ENCODE results near the gene MNX1.

The MNX1 gene

DNA sequence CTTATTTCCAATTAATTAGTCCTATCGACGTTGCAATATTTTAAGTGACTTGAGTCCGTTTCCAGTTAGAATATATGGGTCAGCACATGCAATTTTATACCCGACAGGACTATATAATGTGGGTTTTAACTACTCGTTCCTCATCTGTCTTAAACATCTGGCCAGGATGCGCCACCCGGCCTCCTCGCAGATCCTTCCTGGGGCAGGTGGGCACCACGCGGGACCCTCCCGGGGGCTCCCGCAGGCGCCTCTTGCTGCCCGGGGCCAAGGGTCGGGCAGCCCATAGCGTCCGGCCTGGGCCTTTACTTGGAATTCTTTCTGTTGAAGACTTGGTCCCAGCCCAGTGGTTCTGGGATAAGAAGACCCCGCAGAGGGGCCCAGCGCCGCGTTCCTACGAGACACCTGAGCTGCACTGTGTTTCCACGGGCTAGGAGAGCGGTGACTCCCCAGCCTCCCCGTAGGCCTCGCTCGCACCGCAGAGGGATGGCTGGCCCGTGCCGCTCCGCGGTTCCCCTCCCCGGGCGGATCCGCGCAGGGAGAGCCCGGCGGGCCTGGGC, 10.1 kb upstream of the MNX1 start:
- DNase-seq (ENCODE audit: low read depth in 1 of 2, low spot score in 1 of 2), result no peak
- TF ChIP-seq, protein P1, sequence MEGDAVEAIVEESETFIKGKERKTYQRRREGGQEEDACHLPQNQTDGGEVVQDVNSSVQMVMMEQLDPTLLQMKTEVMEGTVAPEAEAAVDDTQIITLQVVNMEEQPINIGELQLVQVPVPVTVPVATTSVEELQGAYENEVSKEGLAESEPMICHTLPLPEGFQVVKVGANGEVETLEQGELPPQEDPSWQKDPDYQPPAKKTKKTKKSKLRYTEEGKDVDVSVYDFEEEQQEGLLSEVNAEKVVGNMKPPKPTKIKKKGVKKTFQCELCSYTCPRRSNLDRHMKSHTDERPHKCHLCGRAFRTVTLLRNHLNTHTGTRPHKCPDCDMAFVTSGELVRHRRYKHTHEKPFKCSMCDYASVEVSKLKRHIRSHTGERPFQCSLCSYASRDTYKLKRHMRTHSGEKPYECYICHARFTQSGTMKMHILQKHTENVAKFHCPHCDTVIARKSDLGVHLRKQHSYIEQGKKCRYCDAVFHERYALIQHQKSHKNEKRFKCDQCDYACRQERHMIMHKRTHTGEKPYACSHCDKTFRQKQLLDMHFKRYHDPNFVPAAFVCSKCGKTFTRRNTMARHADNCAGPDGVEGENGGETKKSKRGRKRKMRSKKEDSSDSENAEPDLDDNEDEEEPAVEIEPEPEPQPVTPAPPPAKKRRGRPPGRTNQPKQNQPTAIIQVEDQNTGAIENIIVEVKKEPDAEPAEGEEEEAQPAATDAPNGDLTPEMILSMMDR (IDR thresholded peaks at IDR 0.05; ENCODE audit: insufficient read depth, low read length), result no peak
- TF ChIP-seq POLR2AphosphoS5 (IDR thresholded peaks at IDR 0.05; ENCODE audit: low read depth), result no peak
- TF ChIP-seq GABPA (IDR thresholded peaks at IDR 0.05; ENCODE audit: low read depth), result no peak
- TF ChIP-seq, protein P2, sequence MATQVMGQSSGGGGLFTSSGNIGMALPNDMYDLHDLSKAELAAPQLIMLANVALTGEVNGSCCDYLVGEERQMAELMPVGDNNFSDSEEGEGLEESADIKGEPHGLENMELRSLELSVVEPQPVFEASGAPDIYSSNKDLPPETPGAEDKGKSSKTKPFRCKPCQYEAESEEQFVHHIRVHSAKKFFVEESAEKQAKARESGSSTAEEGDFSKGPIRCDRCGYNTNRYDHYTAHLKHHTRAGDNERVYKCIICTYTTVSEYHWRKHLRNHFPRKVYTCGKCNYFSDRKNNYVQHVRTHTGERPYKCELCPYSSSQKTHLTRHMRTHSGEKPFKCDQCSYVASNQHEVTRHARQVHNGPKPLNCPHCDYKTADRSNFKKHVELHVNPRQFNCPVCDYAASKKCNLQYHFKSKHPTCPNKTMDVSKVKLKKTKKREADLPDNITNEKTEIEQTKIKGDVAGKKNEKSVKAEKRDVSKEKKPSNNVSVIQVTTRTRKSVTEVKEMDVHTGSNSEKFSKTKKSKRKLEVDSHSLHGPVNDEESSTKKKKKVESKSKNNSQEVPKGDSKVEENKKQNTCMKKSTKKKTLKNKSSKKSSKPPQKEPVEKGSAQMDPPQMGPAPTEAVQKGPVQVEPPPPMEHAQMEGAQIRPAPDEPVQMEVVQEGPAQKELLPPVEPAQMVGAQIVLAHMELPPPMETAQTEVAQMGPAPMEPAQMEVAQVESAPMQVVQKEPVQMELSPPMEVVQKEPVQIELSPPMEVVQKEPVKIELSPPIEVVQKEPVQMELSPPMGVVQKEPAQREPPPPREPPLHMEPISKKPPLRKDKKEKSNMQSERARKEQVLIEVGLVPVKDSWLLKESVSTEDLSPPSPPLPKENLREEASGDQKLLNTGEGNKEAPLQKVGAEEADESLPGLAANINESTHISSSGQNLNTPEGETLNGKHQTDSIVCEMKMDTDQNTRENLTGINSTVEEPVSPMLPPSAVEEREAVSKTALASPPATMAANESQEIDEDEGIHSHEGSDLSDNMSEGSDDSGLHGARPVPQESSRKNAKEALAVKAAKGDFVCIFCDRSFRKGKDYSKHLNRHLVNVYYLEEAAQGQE (IDR thresholded peaks at IDR 0.05; ENCODE audit: insufficient replicate concordance, low read depth), result no peak
- TF ChIP-seq SPI1 (IDR thresholded peaks at IDR 0.05; ENCODE audit: borderline replicate concordance, low read depth), result no peak
- H3K27me3 ChIP-seq (ENCODE audit: insufficient read depth, poor library complexity, severe bottlenecking), result peaks cover 93% of the 10 kb centered on the region
- H3K27ac ChIP-seq (replicated peaks), result no peak overlapping the region
- no peak overlapping the region for H3K4me3 ChIP-seq (replicated peaks; ENCODE audit: insufficient read depth, low read length)

DNA sequence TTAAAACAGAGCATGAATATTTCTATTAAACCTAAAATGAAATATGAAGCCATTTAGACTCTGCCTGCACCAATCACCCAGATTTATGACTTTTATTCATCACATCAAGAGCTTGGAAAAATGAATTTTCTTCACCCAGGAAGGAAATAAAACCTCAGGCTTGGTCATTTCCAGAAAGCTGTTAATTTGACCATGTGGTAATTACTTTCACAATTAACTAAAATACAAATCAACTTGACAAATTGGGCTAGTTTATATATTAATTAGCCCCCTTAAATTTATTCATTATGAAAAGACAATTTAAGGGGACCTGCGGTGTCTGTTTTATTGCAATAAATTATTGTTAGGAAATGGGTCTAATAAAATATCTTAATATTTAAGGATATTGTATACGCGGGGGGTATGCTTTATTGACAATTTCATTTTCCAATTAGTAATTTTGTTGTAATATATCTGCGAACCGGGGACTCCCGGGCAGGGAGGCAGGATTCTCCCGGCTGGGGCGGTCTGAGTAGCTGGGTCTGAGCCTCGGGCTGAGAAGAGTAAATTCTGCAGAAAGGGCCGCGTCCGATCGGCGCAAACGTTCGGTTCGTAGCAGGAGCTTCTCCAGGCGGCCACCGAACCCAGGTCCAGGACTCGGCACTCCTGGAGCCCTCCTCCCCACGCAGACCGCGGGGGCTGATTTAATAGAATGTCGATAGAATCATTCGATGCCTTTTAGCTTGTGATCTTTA, 9.4 kb upstream of the MNX1 start:
- Histone ChIP-seq H3K27me3 (ENCODE audit: insufficient read depth, poor library complexity, severe bottlenecking) (peaks cover 93% of the 10 kb centered on the region), H3K4me3 (replicated peaks; ENCODE audit: insufficient read depth, low read length) (no peak overlapping the region), H3K27ac (replicated peaks) (no peak overlapping the region)
- TF ChIP-seq POLR2AphosphoS5 (IDR thresholded peaks at IDR 0.05; ENCODE audit: low read depth), result no peak
- TF ChIP-seq GABPA (IDR thresholded peaks at IDR 0.05; ENCODE audit: low read depth), result no peak
- TF ChIP-seq, protein P1 (IDR thresholded peaks at IDR 0.05; ENCODE audit: insufficient read depth, low read length), result no peak
- TF ChIP-seq, protein P2 (IDR thresholded peaks at IDR 0.05; ENCODE audit: insufficient replicate concordance, low read depth), result no peak
- no peak for TF ChIP-seq SPI1 (IDR thresholded peaks at IDR 0.05; ENCODE audit: borderline replicate concordance, low read depth)
- DNase-seq (ENCODE audit: low read depth in 1 of 2, low spot score in 1 of 2), result no peak

DNA sequence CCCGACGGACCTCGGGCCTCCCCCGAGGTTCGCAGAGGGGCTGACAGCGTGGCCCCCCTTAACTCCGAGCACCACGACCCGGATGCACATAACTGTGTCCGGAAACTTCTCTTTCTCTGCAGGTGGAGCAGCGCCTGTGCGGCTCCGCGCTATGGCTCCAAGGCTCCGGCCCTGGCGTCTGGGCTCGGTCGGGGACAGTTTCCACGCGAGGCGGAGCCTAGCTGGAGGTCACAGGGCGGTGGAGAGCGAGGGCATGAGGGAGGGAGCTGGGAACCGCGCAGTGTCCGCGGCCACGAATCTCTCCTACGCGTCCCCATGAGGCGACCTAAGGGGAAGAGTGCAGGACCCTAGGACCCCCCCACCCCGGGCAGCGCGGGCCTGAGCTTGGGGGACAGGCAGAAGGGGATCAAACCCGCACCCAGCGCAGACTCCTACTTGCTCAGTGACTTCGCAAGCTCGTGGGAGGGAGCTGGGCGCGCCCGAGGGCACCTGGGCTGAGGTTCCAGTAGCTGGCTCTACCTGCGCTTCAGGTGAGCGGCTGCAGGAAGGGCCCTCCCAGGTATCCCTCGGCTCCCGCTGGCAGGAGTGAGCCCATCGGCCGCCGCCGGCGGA, 8.6 kb upstream of the MNX1 start:
- no peak overlapping the region for H3K27ac ChIP-seq (replicated peaks)
- H3K4me3 ChIP-seq (replicated peaks; ENCODE audit: insufficient read depth, low read length), result no peak overlapping the region; the same call in 1 of the 2 replicates
- no peak for DNase-seq (ENCODE audit: low read depth in 1 of 2, low spot score in 1 of 2)
- TF ChIP-seq, protein P1 (IDR thresholded peaks at IDR 0.05; ENCODE audit: insufficient read depth, low read length), result no peak
- TF ChIP-seq GABPA (IDR thresholded peaks at IDR 0.05; ENCODE audit: low read depth) (no peak), POLR2AphosphoS5 (IDR thresholded peaks at IDR 0.05; ENCODE audit: low read depth) (no peak), SPI1 (IDR thresholded peaks at IDR 0.05; ENCODE audit: borderline replicate concordance, low read depth) (no peak)
- TF ChIP-seq, protein P2 (IDR thresholded peaks at IDR 0.05; ENCODE audit: insufficient replicate concordance, low read depth), result no peak
- H3K27me3 ChIP-seq (ENCODE audit: insufficient read depth, poor library complexity, severe bottlenecking), result peaks cover 93% of the 10 kb centered on the region
